Measurements from ENCODE around the gene ANKRD13A.
"Not testable (repeated sequence)": the region's sequence is repeated elsewhere in the genome, so short reads cannot be mapped to it uniquely, and the experiment has no call there.

ANKRD13A gene

DNA sequence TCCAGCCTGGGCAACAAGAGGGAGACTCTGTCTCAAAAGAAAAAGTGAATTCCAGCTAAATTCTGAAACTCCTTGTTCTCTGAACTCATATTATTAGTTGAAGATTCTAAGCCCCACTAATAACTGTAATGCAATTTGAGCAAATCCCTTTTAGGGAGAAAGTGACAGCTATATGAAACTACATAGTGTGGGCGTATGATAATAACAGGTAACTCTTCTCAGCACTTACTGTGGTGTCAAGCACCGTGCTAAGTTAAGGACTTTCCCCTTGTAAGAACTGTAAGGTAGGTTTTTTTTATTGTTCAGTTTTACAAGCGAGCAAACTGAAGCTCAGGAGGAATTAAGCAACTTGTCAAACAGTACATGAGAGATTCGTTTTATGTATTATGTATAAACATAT lies 5.4 kb downstream of the ANKRD13A start:
- POLR2A ChIA-PET = no interaction called here
- no peak overlapping the region for H3K4me3 ChIP-seq (ENCODE audit: low read depth, low read length)
- DNase-seq (ENCODE audit: low read depth, low spot score) = no peak
- CTCF ChIA-PET = interaction anchor here (0.6 to 1.5 kb wide), 5 partner anchors 8 to 427 kb away, joined by 3 to 4 read pairs (median 3); no protein-coding TSS in a partner anchor
- TF ChIP-seq, protein P1, sequence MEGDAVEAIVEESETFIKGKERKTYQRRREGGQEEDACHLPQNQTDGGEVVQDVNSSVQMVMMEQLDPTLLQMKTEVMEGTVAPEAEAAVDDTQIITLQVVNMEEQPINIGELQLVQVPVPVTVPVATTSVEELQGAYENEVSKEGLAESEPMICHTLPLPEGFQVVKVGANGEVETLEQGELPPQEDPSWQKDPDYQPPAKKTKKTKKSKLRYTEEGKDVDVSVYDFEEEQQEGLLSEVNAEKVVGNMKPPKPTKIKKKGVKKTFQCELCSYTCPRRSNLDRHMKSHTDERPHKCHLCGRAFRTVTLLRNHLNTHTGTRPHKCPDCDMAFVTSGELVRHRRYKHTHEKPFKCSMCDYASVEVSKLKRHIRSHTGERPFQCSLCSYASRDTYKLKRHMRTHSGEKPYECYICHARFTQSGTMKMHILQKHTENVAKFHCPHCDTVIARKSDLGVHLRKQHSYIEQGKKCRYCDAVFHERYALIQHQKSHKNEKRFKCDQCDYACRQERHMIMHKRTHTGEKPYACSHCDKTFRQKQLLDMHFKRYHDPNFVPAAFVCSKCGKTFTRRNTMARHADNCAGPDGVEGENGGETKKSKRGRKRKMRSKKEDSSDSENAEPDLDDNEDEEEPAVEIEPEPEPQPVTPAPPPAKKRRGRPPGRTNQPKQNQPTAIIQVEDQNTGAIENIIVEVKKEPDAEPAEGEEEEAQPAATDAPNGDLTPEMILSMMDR (IDR thresholded peaks at IDR 0.05; ENCODE audit: insufficient read depth, low read length, missing control alignments) = no peak

DNA sequence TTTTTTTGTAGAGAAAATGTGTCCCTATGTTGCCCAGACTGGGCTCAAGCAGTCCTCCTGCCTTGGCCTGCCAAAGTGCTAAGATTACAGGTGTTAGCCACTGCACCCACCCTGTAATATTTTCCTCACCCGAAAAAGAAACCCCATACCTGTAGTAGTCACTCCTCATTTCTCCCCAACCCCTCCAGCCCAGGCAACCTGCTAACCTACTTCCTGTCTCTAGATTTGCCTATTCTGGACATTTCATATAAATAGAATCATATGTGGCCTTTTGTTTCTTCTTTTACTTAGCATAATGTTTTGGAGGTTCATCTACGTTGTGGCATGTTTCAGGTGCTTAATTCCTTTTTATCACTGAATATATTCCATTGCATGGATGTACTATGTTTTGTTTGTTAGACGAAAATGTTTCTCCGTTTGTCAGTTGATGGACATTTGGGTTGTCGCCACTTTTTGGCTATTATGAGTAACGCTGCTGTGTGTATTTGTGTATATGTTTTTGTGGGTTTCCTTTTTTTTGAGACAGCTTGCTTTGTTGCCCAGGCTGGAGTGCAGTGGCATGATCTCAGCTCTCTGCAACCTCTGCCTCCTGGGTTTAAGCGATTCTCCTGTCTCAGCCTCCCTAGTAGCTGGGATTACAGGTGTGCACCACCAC lies 6.2 kb downstream of the ANKRD13A start:
- TF ChIP-seq, protein P1 (IDR thresholded peaks at IDR 0.05; ENCODE audit: insufficient read depth, low read length, missing control alignments) = no peak

DNA sequence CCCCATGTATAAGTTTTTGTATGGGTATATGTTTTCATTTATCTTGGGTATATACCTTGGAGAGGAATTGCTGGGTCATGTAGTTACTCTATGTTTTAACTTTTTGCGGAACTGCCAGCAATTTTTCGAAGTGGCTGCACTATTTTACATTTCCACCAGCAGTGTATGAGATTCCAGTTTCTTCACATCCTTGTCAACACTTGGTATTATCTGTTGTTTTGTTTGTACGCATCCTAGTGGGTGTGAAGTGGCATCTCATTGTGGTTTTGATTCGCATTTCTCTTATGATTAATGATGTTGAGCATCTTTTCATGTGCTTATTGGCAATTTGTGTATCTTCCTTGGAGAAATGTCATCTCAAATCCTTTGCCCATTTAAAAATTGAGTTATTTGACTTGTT lies 6.9 kb downstream of the ANKRD13A start:
- TF ChIP-seq, protein P1 (IDR thresholded peaks at IDR 0.05; ENCODE audit: insufficient read depth, low read length, missing control alignments) = no peak
- CTCF ChIA-PET = no interaction called here
- POLR2A ChIA-PET = no interaction called here
- no peak for DNase-seq (ENCODE audit: low read depth, low spot score)
- no peak overlapping the region for H3K4me3 ChIP-seq (ENCODE audit: low read depth, low read length)

More for the DNA sequence above, 6.2 kb downstream of the ANKRD13A start:
- POLR2A ChIA-PET = no interaction called here
- no peak for DNase-seq (ENCODE audit: low read depth, low spot score)
- CTCF ChIA-PET = interaction anchor here (1.3 to 1.5 kb wide), 2 partner anchors 15 to 73 kb away, joined by 3 to 4 read pairs; no protein-coding TSS in a partner anchor
- H3K4me3 ChIP-seq (ENCODE audit: low read depth, low read length) = no peak overlapping the region

DNA sequence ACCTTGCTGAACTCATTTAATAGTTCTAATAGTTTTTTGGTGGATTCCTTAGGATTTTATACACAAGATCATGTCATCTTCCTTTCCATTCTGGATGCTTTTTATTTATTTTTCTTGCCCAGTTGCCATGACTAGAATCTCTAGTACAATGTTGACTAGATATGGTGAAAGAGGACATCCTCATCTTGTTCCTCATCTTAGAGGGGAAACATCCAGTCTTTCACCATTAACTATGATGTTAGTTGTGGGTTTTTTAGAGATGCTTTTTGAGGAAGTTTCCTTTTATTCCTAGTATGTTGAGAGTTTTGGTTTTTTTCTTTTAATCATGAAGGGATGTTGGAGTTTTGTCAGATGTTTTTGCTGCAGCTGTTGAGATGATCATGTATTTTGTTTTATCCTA lies 8.7 kb downstream of the ANKRD13A start:
- DNase-seq (ENCODE audit: low read depth, low spot score) = no peak
- H3K4me3 ChIP-seq (ENCODE audit: low read depth, low read length) = no peak overlapping the region
- TF ChIP-seq, protein P1 (IDR thresholded peaks at IDR 0.05; ENCODE audit: insufficient read depth, low read length, missing control alignments) = no peak
- ChIA-PET POLR2A (no interaction called here), CTCF (no interaction called here)

DNA sequence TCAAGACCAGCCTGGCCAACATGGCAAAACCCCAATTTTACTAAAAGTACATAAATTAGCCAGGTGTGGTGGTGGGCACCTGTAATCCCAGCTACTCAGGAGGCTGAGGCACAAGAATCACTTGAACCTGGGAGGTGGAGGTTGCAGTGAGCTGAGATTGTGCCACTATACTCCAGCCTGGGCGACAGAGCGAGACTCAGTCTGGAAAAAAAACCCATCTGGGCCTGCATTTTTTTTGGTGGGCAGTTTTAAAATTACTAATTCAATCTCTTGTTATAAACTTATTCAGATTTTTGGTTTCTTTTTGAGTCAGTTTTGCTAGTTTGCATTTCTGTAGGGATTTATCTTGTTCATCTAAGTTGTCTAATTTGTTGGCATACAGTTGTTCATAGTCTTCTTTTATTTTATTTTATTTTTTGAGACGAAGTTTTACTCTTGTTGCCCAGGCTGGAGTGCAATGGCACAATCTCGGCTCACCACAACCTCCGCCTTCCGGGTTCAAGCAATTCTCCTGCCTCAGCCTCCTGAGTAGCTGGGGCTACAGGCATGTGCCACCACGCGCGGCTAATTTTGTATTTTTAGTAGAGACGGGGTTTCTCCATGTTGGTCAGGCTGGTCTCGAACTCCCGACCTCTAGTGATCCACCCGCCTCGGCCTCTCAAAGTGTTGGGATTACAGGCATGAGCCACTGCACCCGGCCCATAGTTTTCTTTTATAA lies 9.6 kb downstream of the ANKRD13A start:
- CTCF ChIA-PET; H3K4me3 ChIP-seq (ENCODE audit: low read depth, low read length); POLR2A ChIA-PET; DNase-seq (ENCODE audit: low read depth, low spot score): not testable (repeated sequence)

DNA sequence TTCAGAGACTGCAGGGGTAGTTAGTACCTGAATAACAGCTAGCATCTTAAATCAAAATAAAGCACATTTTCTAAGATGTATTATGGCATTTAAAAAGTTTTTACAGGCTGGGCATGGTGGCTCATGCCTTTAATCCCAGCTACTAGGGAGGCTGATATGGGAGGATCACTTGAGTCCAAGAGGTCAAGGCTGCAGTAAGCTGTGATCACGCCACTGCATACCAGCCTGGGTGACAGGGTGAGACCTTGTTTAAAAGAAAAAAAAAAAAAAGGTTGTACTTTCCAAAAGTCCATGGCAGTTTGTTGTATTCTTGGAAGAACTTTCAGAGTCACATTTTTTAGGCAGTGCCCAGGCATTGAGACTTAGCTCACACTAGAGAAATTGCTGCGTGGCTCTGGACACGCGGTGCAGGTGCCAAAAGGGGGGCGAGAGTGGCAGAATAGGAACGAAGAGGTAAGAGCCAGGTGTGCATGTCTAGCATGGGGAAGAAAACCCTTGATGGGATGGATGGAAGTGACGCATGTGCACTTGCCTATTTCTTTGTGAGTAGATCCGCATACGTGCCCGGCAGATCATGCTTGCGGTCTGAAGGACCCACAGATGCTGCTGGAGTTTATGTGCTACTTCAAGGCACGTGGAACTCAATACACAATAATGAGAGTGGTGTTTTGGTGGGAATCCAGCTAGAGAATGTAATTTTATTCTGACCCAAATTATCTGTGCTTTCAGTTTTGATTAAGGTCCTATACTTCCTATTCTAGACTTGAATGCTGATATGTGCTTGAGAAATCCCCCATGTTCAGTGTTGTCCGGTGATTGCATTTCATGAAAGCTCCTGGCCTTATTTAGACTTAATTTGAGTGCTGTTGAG lies 11.9 kb downstream of the ANKRD13A start:
- DNase-seq (ENCODE audit: low read depth, low spot score) = no peak
- TF ChIP-seq, protein P1 (IDR thresholded peaks at IDR 0.05; ENCODE audit: insufficient read depth, low read length, missing control alignments) = no peak
- CTCF ChIA-PET = interaction anchor here (3.1 kb wide), 1 partner anchor 10 kb away, joined by 15 read pairs; no protein-coding TSS in a partner anchor
- POLR2A ChIA-PET = no interaction called here
- no peak overlapping the region for H3K4me3 ChIP-seq (ENCODE audit: low read depth, low read length)
